Large intestine (tissue), 3 donors: Measurements from ENCODE around the gene XPNPEP2. TPM values are rescaled to one million over a fixed set of nuclear protein-coding genes. Genes with fewer than 3 reads are reported as not detected.

Source experiments
- DNase-seq, 2 donors: peaks; one replicate each; pipeline versions ENCODE4 v3.0.0 to v3.0.0-alpha.2; 2013
- H3K27ac ChIP-seq: one replicate; pipeline ENCODE4 v1.5.1; 2013; ENCODE audit warnings: low read length
- H3K27me3 ChIP-seq: 2 replicates; pipeline ENCODE4 v1.6.1; 2013; ENCODE audit warnings: low read length; ENCODE audit not compliant: control insufficient read depth, insufficient read depth
- H3K36me3 ChIP-seq: 2 replicates; pipeline ENCODE4 v1.6.1; 2013; ENCODE audit warnings: low read length; ENCODE audit not compliant: control insufficient read depth, insufficient read depth
- H3K4me1 ChIP-seq: one replicate; pipeline ENCODE4 v1.6.1; 2013; ENCODE audit warnings: low read length; ENCODE audit not compliant: control insufficient read depth, insufficient read depth
- H3K4me3 ChIP-seq: one replicate; pipeline ENCODE4 v1.5.1; 2013; ENCODE audit warnings: low read length
- H3K9me3 ChIP-seq: one replicate; pipeline ENCODE4 v1.6.1; 2013; ENCODE audit warnings: mild to moderate bottlenecking, low read depth, low read length, moderate library complexity; ENCODE audit not compliant: control insufficient read depth
- WGBS: methylation state at CpG from one replicate; pipeline ENCODE4 v1.1.5; 2013; ENCODE audit warnings: low lambda C conversion rate; ENCODE audit not compliant: insufficient coverage; 5-methylcytosine and 5-hydroxymethylcytosine counted together
- polyA plus RNA-seq: library from polyadenylated mRNA; unstranded; fragments of 120-200 nt; gene quantifications from one replicate; pipeline ENCODE4 v1.2.1, GENCODE V29; 2013

The XPNPEP2 gene
- polyA plus RNA-seq, 1 donor: 353 TPM

- H3K4me1 ChIP-seq: no peaks in the 10 kb centered on the region
- no peaks in the 10 kb centered on the region for H3K9me3 ChIP-seq
- H3K27ac ChIP-seq: no peak overlapping the region
- DNase-seq: no peak
- WGBS: no CpG with 5 or more reads among the region's 9 CpGs
- H3K27me3 ChIP-seq: no peaks in the 10 kb centered on the region
- no peak overlapping the region for H3K4me3 ChIP-seq
- no peaks in the 10 kb centered on the region for H3K36me3 ChIP-seq
Observed at GRCh38 chrX:129697204-129697829, 41.5 kb upstream of the XPNPEP2 start.

GRCh38 chrX:129698150-129698549 is 40.6 kb upstream of the XPNPEP2 start:
- Histone ChIP-seq H3K4me3 (no peak overlapping the region), H3K27ac (no peak overlapping the region), H3K9me3 (no peaks in the 10 kb centered on the region), H3K4me1 (no peaks in the 10 kb centered on the region), H3K36me3 (no peaks in the 10 kb centered on the region), H3K27me3 (no peaks in the 10 kb centered on the region)
- no peak for DNase-seq

GRCh38 chrX:129700536-129700935 is 38.2 kb upstream of the XPNPEP2 start:
- no peak overlapping the region for H3K4me3 ChIP-seq
- no peak for DNase-seq
- WGBS: no CpG with 5 or more reads among the region's 4 CpGs

GRCh38 chrX:129701624-129702069 is 37.1 kb upstream of the XPNPEP2 start:
- no peaks in the 10 kb centered on the region for H3K27me3 ChIP-seq
- no peaks in the 10 kb centered on the region for H3K4me1 ChIP-seq
- no peaks in the 10 kb centered on the region for H3K36me3 ChIP-seq
- WGBS: no CpG with 5 or more reads among the region's 8 CpGs
- H3K4me3 ChIP-seq: no peak overlapping the region
- H3K27ac ChIP-seq: no peak overlapping the region
- DNase-seq: no peak
- no peaks in the 10 kb centered on the region for H3K9me3 ChIP-seq

More at GRCh38 chrX:129700536-129700935, 38.2 kb upstream of the XPNPEP2 start:
- H3K27ac ChIP-seq: no peak overlapping the region
- H3K9me3 ChIP-seq: no peaks in the 10 kb centered on the region
- no peaks in the 10 kb centered on the region for H3K36me3 ChIP-seq
- no peaks in the 10 kb centered on the region for H3K4me1 ChIP-seq
- H3K27me3 ChIP-seq: no peaks in the 10 kb centered on the region

GRCh38 chrX:129704491-129704890 is 34.3 kb upstream of the XPNPEP2 start:
- Histone ChIP-seq H3K4me1 (no peaks in the 10 kb centered on the region), H3K27me3 (no peaks in the 10 kb centered on the region), H3K9me3 (no peaks in the 10 kb centered on the region), H3K36me3 (no peaks in the 10 kb centered on the region), H3K4me3 (no peak overlapping the region), H3K27ac (no peak overlapping the region)
- no CpG with 5 or more reads among the region's 2 CpGs for WGBS
- DNase-seq: no peak

- Histone ChIP-seq H3K27ac (no peak overlapping the region), H3K36me3 (no peaks in the 10 kb centered on the region), H3K4me3 (no peak overlapping the region), H3K9me3 (no peaks in the 10 kb centered on the region), H3K27me3 (no peaks in the 10 kb centered on the region), H3K4me1 (no peaks in the 10 kb centered on the region)
- no peak for DNase-seq
- no CpG with 5 or more reads among the region's 4 CpGs for WGBS
Observed at GRCh38 chrX:129705377-129705925, 33.3 kb upstream of the XPNPEP2 start.

GRCh38 chrX:129705988-129706387 is 32.8 kb upstream of the XPNPEP2 start:
- Histone ChIP-seq H3K36me3 (no peaks in the 10 kb centered on the region), H3K27me3 (no peaks in the 10 kb centered on the region), H3K4me3 (no peak overlapping the region), H3K9me3 (no peaks in the 10 kb centered on the region), H3K4me1 (no peaks in the 10 kb centered on the region), H3K27ac (no peak overlapping the region)
- no CpG with 5 or more reads among the region's 4 CpGs for WGBS
- no peak for DNase-seq

GRCh38 chrX:129706400-129707072 is 32.2 kb upstream of the XPNPEP2 start:
- H3K9me3 ChIP-seq: no peaks in the 10 kb centered on the region
- H3K4me3 ChIP-seq: no peak overlapping the region
- H3K4me1 ChIP-seq: no peaks in the 10 kb centered on the region
- DNase-seq: no peak
- no peak overlapping the region for H3K27ac ChIP-seq
- no peaks in the 10 kb centered on the region for H3K36me3 ChIP-seq
- no CpG with 5 or more reads among the region's 7 CpGs for WGBS
- no peaks in the 10 kb centered on the region for H3K27me3 ChIP-seq

GRCh38 chrX:129714581-129714980 is 24.2 kb upstream of the XPNPEP2 start:
- Histone ChIP-seq H3K4me1 (no peaks in the 10 kb centered on the region), H3K4me3 (no peak overlapping the region), H3K36me3 (no peaks in the 10 kb centered on the region), H3K9me3 (no peaks in the 10 kb centered on the region), H3K27ac (no peak overlapping the region), H3K27me3 (no peaks in the 10 kb centered on the region)
- WGBS: no CpG with 5 or more reads among the region's 4 CpGs
- DNase-seq: no peak

- Histone ChIP-seq H3K4me1 (no peaks in the 10 kb centered on the region), H3K4me3 (no peak overlapping the region), H3K27me3 (no peaks in the 10 kb centered on the region), H3K9me3 (no peaks in the 10 kb centered on the region), H3K27ac (no peak overlapping the region), H3K36me3 (no peaks in the 10 kb centered on the region)
- WGBS: no CpG with 5 or more reads among the region's 4 CpGs
- no peak for DNase-seq
Observed at GRCh38 chrX:129716507-129716906, 22.3 kb upstream of the XPNPEP2 start.
